OCI-LY7 (cell line): ENCODE results near the gene RXRA. TPM values are rescaled to one million over a fixed set of nuclear protein-coding genes. Genes with fewer than 3 reads are reported as not detected.

Experiments
- BruUV-seq: library from RNA; stranded (reverse); fragments of 400-500 nt; replicated peaks from 2 replicates; lab custom pipeline; 2021; lab: Mats Ljungman, UMichigan
- CTCF ChIA-PET: fragments of 300-600 bp; sonication (Branson Sonifier 250); formaldehyde crosslinking; loops from one replicate; lab custom pipeline; 2022; ENCODE audit warnings: antibody characterized with exemption; ENCODE audit not compliant: unreplicated experiment; lab: Charles Lee
- POLR2A ChIA-PET: fragments of 300-600 bp; sonication (Branson Sonifier 250); formaldehyde crosslinking; loops from one replicate; lab custom pipeline; 2022; ENCODE audit warnings: antibody characterized with exemption; lab: Charles Lee
- DNase-seq: peaks from one replicate; pipeline ENCODE4 v3.0.0-alpha.2; 2015; ENCODE audit warnings: low spot score
- H2AFZ ChIP-seq: fragments of 200-600 bp; sonication (generic), shearing (Covaris generic); 2 replicates; pipeline ENCODE4 v1.6.1; 2014; ENCODE audit warnings: mild to moderate bottlenecking, antibody characterized with exemption, low read length, moderate library complexity
- H3K27ac ChIP-seq: fragments of 200-600 bp; sonication (generic); 2 replicates; pipeline ENCODE4 v1.5.1; 2014; ENCODE audit warnings: mixed run types, low read depth, mild to moderate bottlenecking, moderate library complexity, low read length, inconsistent platforms; ENCODE audit not compliant: poor library complexity, severe bottlenecking
- H3K36me3 ChIP-seq: fragments of 200-600 bp; sonication (generic); 2 replicates; pipeline ENCODE4 v1.6.1; 2014; ENCODE audit warnings: mild to moderate bottlenecking, antibody characterized with exemption, low read length, moderate library complexity, mixed read lengths; ENCODE audit not compliant: insufficient read depth
- H3K4me1 ChIP-seq: fragments of 200-600 bp; sonication (generic); 2 replicates; pipeline ENCODE4 v1.5.1; 2014; ENCODE audit warnings: mild to moderate bottlenecking, low read length; ENCODE audit not compliant: insufficient read depth, poor library complexity, severe bottlenecking
- H3K4me2 ChIP-seq: fragments of 200-600 bp; sonication (generic); 2 replicates; pipeline ENCODE4 v1.6.1; 2014; ENCODE audit warnings: mild to moderate bottlenecking, low read length
- H3K4me3 ChIP-seq: fragments of 200-600 bp; sonication (generic); 2 replicates; pipeline ENCODE4 v1.5.1; 2014; ENCODE audit warnings: mild to moderate bottlenecking, low read depth, low read length; ENCODE audit not compliant: poor library complexity, severe bottlenecking
- H3K79me2 ChIP-seq: fragments of 200-600 bp; sonication (generic); 2 replicates; pipeline ENCODE4 v1.6.1; 2016; ENCODE audit warnings: low read depth, mild to moderate bottlenecking, low read length, moderate library complexity, mixed read lengths; ENCODE audit not compliant: insufficient read depth
- H3K9me2 ChIP-seq: fragments of 200-600 bp; sonication (generic); 2 replicates; pipeline ENCODE4 v1.6.1; 2016; ENCODE audit warnings: mild to moderate bottlenecking, low read length, mixed read lengths; ENCODE audit not compliant: insufficient read depth
- H3K9me3 ChIP-seq: fragments of 200-600 bp; sonication (generic); 2 replicates; pipeline ENCODE4 v1.6.1; 2014; ENCODE audit warnings: mild to moderate bottlenecking, mixed run types, low read length, mixed read lengths
- H4K20me1 ChIP-seq: fragments of 200-600 bp; sonication (generic); 2 replicates; pipeline ENCODE4 v1.6.1; 2014; ENCODE audit warnings: mild to moderate bottlenecking, antibody characterized with exemption, low read length, moderate library complexity, mixed read lengths; ENCODE audit not compliant: insufficient read depth
- CTCF ChIP-seq: fragments of 200-600 bp; sonication (generic); conservative IDR thresholded peaks from 2 replicates; pipeline ENCODE4 v1.5.1; 2014; ENCODE audit warnings: mild to moderate bottlenecking, antibody characterized with exemption, low read length, moderate library complexity, mixed read lengths
- EZH2phosphoT487 ChIP-seq: fragments of 200-600 bp; sonication (generic); IDR thresholded peaks from 2 replicates; pipeline ENCODE4 v1.6.1; 2018; ENCODE audit warnings: low read depth, borderline replicate concordance, mild to moderate bottlenecking, mixed run types, antibody characterized with exemption, low read length, moderate library complexity, mixed read lengths
- intact Hi-C: fragments of 100-400 bp; cut with micrococcal nuclease; formaldehyde crosslinking; loops from one replicate; pipeline ENCODE4 v1.10.0; 2022; ENCODE audit not compliant: unreplicated experiment
- total RNA-seq, 2 experiments: library from RNA; depleted of rRNA in 1 of 2; stranded (reverse); fragments of >200 nt in 1 of 2; shearing (Covaris generic) in 1 of 2; gene quantifications; 2 replicates each; pipeline ENCODE4 v1.2.3, GENCODE V29; 2014 to 2022

RXRA gene
- total RNA-seq, 2 experiments from 2014 or later: 0.25 to 0.40 TPM

GRCh38 chr9:134341929-134342745 lies 15.9 kb downstream of the RXRA start:
- no peaks in the 10 kb centered on the region for H4K20me1 ChIP-seq
- no peak overlapping the region for H3K4me2 ChIP-seq
- intact Hi-C loops: no loop called here

GRCh38 chr9:134342746-134343115 lies 16.5 kb downstream of the RXRA start:
- no peaks in the 10 kb centered on the region for H3K4me1 ChIP-seq
- no peak overlapping the region for H3K27ac ChIP-seq
- CTCF ChIA-PET: no interaction called here
- no peaks in the 10 kb centered on the region for H4K20me1 ChIP-seq
- intact Hi-C loops: no loop called here
- no peak overlapping the region for H2AFZ ChIP-seq
- TF ChIP-seq EZH2phosphoT487: no peak
- no peak for TF ChIP-seq CTCF
- H3K9me3 ChIP-seq: no peaks in the 10 kb centered on the region
- H3K4me2 ChIP-seq: no peak overlapping the region
- H3K79me2 ChIP-seq: no peaks in the 10 kb centered on the region
- no TSS peak for BruUV-seq
- H3K36me3 ChIP-seq: no peaks in the 10 kb centered on the region
- DNase-seq: no peak
- H3K9me2 ChIP-seq: no peaks in the 10 kb centered on the region
- H3K4me3 ChIP-seq: no peak overlapping the region
- POLR2A ChIA-PET: no interaction called here

More at GRCh38 chr9:134341929-134342745, 15.9 kb downstream of the RXRA start:
- H3K4me1 ChIP-seq: no peaks in the 10 kb centered on the region
- H3K27ac ChIP-seq: no peak overlapping the region
- no peak overlapping the region for H2AFZ ChIP-seq
- H3K9me2 ChIP-seq: no peaks in the 10 kb centered on the region
- no TSS peak for BruUV-seq
- H3K4me3 ChIP-seq: no peak overlapping the region
- ChIA-PET CTCF (no interaction called here), POLR2A (no interaction called here)
- H3K36me3 ChIP-seq: no peaks in the 10 kb centered on the region
- H3K9me3 ChIP-seq: no peaks in the 10 kb centered on the region
- no peak for TF ChIP-seq EZH2phosphoT487
- TF ChIP-seq CTCF: no peak
- H3K79me2 ChIP-seq: no peaks in the 10 kb centered on the region
- no peak for DNase-seq

GRCh38 chr9:134343637-134344036 lies 17.4 kb downstream of the RXRA start:
- BruUV-seq: no TSS peak
- no peaks in the 10 kb centered on the region for H3K79me2 ChIP-seq

More at GRCh38 chr9:134343637-134344036, 17.4 kb downstream of the RXRA start:
- intact Hi-C loops: no loop called here
- Histone ChIP-seq H3K36me3 (no peaks in the 10 kb centered on the region), H3K9me2 (no peaks in the 10 kb centered on the region), H3K4me1 (no peaks in the 10 kb centered on the region), H3K27ac (no peak overlapping the region), H3K9me3 (no peaks in the 10 kb centered on the region), H4K20me1 (no peaks in the 10 kb centered on the region), H3K4me2 (no peak overlapping the region), H2AFZ (no peak overlapping the region), H3K4me3 (no peak overlapping the region)
- ChIA-PET CTCF (no interaction called here), POLR2A (no interaction called here)
- DNase-seq: no peak
- TF ChIP-seq CTCF: no peak
- no peak for TF ChIP-seq EZH2phosphoT487
